Measurements from ENCODE around the gene SLC35A2. TPM values are rescaled to one million over a fixed set of nuclear protein-coding genes. Genes with fewer than 3 reads are reported as not detected.

The SLC35A2 gene
- polyA plus RNA-seq, 4 donors, result 30.4 to 37.3 (median 33.0) TPM

- no peak for DNase-seq (ENCODE audit: low read depth in 4 of 4, low spot score in 2 of 4)
These were observed 16.4 kb upstream of the SLC35A2 start for GRCh38 chrX:48927736-48928382.

- DNase-seq (ENCODE audit: low read depth in 4 of 4, low spot score in 2 of 4), result no peak
These were observed 15.7 kb upstream of the SLC35A2 start for GRCh38 chrX:48927123-48927522.

GRCh38 chrX:48924270-48924669 is 12.8 kb upstream of the SLC35A2 start:
- no peak for DNase-seq (ENCODE audit: low read depth in 4 of 4, low spot score in 2 of 4)

GRCh38 chrX:48923771-48924170 is 12.3 kb upstream of the SLC35A2 start:
- DNase-seq (ENCODE audit: low read depth in 4 of 4, low spot score in 2 of 4), result no peak

GRCh38 chrX:48920718-48921104 is 9.3 kb upstream of the SLC35A2 start:
- no peak for DNase-seq (ENCODE audit: low read depth in 4 of 4, low spot score in 2 of 4)

- no peak for DNase-seq (ENCODE audit: low read depth in 4 of 4, low spot score in 2 of 4)
These were observed 8.7 kb upstream of the SLC35A2 start for GRCh38 chrX:48919947-48920717.

- DNase-seq (ENCODE audit: low read depth in 4 of 4, low spot score in 2 of 4), result no peak
These were observed 8.0 kb upstream of the SLC35A2 start for GRCh38 chrX:48919360-48919841.

GRCh38 chrX:48918643-48919340 is 7.3 kb upstream of the SLC35A2 start, which contains the start of gene PIM2:
Gene PIM2 (minus strand): TSS chrX:48919024. CDS start chrX:48918834, 190 bp downstream.
- DNase-seq (ENCODE audit: low read depth in 4 of 4, low spot score in 2 of 4), result peak; percentile 23 to 72 (median 64)

GRCh38 chrX:48918301-48918642 is 6.8 kb upstream of the SLC35A2 start:
- no peak for DNase-seq (ENCODE audit: low read depth in 4 of 4, low spot score in 2 of 4)

- DNase-seq (ENCODE audit: low read depth in 4 of 4, low spot score in 2 of 4), result peak; percentile 39 to 80 (median 70)
These were observed 5.9 kb upstream of the SLC35A2 start for GRCh38 chrX:48917139-48918001.

GRCh38 chrX:48914593-48915493 is 3.4 kb upstream of the SLC35A2 start:
- DNase-seq (ENCODE audit: low read depth in 4 of 4, low spot score in 2 of 4), result no peak

- no peak for DNase-seq (ENCODE audit: low read depth in 4 of 4, low spot score in 2 of 4)
These were observed 2.3 kb upstream of the SLC35A2 start for GRCh38 chrX:48913605-48914366.

- DNase-seq (ENCODE audit: low read depth in 4 of 4, low spot score in 2 of 4), result no peak
These were observed 477 bp downstream of the SLC35A2 start for GRCh38 chrX:48910926-48911411.

GRCh38 chrX:48909703-48910294 is 1.6 kb downstream of the SLC35A2 start:
- no peak for DNase-seq (ENCODE audit: low read depth in 4 of 4, low spot score in 2 of 4)

- DNase-seq (ENCODE audit: low read depth in 4 of 4, low spot score in 2 of 4), result no peak
These were observed 2.8 kb downstream of the SLC35A2 start for GRCh38 chrX:48908600-48908999.

- no peak for DNase-seq (ENCODE audit: low read depth in 4 of 4, low spot score in 2 of 4)
These were observed 6.2 kb downstream of the SLC35A2 start for GRCh38 chrX:48905090-48905790.

- DNase-seq (ENCODE audit: low read depth in 4 of 4, low spot score in 2 of 4), result no peak
These were observed 6.8 kb downstream of the SLC35A2 start for GRCh38 chrX:48904626-48905025.

GRCh38 chrX:48904180-48904579 is 7.3 kb downstream of the SLC35A2 start:
- DNase-seq (ENCODE audit: low read depth in 4 of 4, low spot score in 2 of 4), result no peak
